GM12873 (cell line): Measurements from ENCODE around the gene MAML2.

Experiments used
- TF ChIP-seq, protein P1 (sequence below): IDR thresholded peaks from 2 replicates; pipeline ENCODE4 v1.5.1; 2012; ENCODE audit warnings: low read depth, mild to moderate bottlenecking, moderate library complexity, low read length, control low read depth; ENCODE audit not compliant: insufficient read depth; ENCODE audit errors: missing control alignments

The MAML2 gene

DNA sequence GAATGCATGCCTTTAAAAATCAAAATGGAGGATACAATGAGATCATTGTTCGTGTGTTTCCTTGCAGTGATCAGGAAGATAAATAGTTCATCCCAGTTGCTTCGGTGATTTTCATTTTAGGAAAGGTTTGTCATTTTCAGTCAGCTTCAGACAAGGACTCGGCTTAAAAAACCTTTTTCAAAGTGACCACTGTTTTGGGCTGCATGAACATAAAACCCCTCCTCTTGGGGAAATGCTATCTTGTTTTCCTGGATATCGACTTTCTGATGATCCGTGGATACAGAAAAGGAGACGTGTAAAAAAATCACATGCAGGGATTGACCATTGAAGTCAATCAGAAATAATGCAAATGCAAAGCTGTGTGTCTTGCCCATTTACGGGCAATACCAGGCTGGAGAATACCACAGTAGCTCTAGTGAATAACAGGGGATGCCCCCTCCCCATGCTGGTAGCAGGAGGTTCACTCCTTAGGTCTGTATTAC lies 146.8 kb downstream of the MAML2 start:
- TF ChIP-seq, protein P1, sequence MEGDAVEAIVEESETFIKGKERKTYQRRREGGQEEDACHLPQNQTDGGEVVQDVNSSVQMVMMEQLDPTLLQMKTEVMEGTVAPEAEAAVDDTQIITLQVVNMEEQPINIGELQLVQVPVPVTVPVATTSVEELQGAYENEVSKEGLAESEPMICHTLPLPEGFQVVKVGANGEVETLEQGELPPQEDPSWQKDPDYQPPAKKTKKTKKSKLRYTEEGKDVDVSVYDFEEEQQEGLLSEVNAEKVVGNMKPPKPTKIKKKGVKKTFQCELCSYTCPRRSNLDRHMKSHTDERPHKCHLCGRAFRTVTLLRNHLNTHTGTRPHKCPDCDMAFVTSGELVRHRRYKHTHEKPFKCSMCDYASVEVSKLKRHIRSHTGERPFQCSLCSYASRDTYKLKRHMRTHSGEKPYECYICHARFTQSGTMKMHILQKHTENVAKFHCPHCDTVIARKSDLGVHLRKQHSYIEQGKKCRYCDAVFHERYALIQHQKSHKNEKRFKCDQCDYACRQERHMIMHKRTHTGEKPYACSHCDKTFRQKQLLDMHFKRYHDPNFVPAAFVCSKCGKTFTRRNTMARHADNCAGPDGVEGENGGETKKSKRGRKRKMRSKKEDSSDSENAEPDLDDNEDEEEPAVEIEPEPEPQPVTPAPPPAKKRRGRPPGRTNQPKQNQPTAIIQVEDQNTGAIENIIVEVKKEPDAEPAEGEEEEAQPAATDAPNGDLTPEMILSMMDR: no peak

DNA sequence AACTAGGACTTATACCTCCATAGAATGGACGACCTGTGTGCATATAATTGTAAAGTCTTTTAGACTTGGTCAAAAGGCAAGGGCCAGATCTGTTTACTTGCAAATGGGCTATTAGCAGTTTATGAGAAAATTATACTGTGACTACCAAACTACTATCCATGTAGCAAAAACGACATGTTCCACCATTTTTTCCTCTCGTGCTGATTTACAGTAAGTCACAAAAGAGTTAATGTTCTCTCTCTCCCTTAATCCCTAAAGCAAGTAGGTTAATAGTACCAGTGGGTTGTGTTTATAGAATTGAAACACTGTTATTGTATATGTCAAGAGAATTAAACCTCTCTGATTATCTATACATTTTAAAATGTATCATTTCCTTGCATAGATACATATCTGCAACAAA lies 147.3 kb downstream of the MAML2 start:
- TF ChIP-seq, protein P1: no peak

DNA sequence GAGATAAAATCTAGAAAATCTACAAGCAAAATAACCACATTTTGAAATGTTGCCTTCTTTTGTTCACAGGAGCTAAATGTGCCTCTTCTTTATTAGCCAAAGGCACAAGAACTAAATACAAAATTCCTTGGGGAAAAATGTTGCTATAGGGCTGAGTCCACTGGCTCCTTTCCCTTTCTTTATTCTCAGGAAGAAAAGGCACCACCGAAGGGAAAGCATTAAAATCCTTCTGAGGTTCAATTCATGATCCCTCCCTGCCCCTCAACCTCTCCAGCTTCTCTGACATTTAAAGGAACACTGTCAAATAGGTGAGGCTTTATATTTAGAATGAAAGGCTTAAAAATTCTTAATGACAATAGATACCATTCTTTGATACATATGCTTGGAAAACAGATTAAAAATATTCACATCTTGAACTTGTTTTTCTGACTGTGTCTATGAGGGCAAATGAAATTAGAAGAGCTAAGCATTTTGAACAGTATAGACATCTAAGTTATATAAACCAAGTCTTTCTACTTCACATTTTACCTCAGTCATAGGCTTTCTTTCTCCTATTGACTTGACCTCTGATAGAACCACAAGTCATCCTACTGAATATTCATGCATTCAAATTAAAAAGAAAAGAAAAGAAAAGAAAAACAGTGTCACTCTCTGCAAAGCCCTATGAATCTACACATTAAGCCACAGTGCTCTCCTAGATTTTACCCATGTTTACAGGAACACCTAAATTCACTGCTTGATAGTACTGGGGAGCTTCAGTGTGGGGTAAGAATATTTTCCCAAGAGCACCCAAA lies 148.2 kb downstream of the MAML2 start:
- TF ChIP-seq, protein P1: no peak

DNA sequence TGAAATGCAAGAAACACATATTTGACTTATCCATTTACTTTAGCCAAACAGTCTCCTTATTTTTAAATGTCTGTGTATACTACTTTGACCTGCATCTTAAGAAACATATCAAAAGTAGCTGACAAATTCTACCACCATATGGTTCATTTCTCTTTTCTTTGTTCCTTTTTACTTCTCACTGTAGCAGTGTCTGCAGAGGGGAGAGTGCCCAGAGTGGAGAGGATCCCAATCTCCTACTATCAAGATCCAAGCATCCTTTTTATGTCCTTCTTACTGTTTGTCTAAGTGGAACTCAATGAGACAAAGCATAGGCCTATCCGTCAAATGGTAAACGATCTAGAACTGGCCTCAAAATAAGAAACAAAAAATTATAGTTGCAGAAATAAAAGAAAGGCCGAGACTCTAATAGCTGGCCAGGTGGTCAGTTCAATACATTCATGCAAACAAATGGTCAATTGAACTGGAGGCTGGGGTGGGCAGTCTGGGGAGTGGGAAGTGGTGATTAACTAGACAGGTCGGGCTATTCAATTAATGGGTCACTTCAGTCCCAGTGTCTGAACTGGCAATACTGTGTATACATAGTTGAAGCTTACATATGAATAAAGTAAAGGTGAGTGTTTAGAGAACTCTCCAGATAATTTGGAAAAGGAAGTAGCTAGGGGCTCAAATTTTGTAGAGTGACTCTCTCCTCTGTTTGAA lies 149.1 kb downstream of the MAML2 start:
- TF ChIP-seq, protein P1: no peak

DNA sequence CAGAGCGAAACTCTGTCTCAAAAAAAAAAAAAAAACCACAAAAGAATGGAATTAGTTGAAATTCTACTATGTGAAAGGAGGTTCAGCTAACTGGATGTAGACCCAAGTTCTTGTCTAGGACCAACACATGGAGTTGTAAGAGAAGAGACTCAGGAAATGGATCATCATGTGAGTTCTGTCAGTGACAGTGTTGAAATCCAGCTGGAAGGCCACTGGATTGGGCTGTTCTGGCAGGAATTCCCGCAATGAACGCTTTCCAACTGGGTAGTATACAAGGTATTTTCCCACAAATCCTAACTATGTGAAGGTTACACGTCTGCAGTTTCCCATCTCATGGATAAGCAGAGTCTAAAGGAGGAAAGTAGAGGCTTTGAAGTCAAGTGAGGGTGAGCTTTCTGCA lies 151.2 kb downstream of the MAML2 start:
- TF ChIP-seq, protein P1: no peak

DNA sequence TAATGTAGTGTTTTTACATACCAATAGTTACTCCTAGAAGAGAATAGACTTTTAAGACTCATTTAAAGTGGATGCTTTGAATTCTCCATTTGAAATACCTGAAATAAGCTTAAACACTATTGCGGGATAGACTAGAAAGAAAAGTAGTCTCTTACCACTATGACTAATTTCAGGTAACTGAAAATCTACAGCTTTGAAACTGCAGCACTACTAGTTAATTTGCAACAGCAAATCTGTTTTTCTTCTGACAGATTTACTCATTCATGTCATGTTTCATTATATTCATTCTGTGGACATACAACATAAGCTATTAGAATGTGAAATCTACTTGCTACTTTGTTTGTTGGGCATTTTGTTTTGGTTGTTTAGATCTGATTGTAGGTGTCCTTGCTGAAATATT lies 153.6 kb downstream of the MAML2 start:
- TF ChIP-seq, protein P1: no peak

DNA sequence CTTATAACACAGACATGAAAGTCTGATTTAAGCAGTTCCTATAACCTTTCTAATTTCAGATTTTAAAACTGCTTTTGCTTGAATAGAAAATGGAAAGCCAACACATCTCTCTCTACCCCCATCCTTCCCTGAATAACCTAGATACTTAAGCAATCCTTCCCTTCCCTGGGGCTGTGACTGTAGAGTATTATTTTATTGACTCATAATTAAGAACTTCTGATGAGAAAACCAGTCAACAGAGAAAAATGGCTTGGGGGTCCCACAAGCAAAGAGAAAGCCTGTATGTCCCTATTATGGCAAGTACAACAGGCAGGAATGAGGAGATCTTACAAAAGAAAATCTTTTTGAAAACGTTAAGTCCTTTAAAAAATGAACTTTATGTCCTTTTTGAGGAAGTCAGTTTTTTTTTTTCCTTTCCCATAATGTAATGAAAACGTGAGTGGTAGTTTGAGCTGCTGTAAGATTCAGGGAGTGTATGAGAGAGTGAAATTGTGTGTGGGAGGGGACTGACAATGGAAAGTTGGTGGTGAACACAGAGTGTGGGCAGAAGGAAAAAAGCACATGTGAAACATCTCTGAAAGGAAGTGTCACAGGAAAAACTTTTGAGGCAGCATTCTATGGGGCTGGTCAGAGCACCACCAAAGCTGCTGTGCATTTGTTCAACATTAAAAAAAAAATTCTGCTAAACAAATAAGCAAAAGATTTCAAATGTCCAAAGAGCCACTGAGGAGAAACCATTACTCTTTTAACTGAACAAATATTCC lies 154.6 kb downstream of the MAML2 start:
- TF ChIP-seq, protein P1: no peak
